Measurements from ENCODE around the gene CDC42BPA.

The CDC42BPA gene

DNA sequence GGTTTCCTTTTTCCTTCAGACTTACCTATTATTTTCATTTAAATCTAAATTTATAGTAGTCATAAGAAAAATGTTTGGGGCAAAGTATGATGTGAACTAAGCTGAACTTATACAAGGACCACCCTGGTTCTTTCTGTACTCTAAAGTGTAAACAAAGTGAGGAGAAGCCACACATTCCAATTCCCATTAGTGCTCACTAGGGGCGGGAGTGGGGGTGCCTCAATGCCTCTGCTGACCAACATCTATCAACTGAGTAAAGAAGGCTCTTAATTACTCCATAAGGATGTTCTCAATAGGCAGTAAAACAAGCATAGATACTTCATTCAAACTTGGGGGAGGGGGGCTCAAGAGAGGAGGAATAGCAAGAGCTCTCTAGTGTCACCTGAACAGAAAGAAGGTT, 151.7 kb downstream of the CDC42BPA start:
- DNase-seq: no peak
- Histone ChIP-seq H3K9me3 (ENCODE audit: insufficient read depth, low read length, severe bottlenecking) (no peaks in the 10 kb centered on the region), H4K20me1 (ENCODE audit: insufficient read depth, low read length) (no peaks in the 10 kb centered on the region), H3K27ac (ENCODE audit: low read length) (no peak overlapping the region), H3K36me3 (ENCODE audit: insufficient read depth, low read length) (no peaks in the 10 kb centered on the region), H3K9ac (ENCODE audit: low read depth, low read length) (no peak overlapping the region), H3K4me3 (ENCODE audit: low read depth in 1 of 2, low read length in 2 of 2) (no peak overlapping the region), H3K27me3 (ENCODE audit: insufficient read depth, low read length, poor library complexity) (peaks cover 9% of the 10 kb centered on the region), H3K79me2 (ENCODE audit: insufficient read depth, low read length) (no peaks in the 10 kb centered on the region), H2AFZ (ENCODE audit: low read depth, low read length) (no peak overlapping the region), H3K4me1 (ENCODE audit: insufficient read depth, low read length) (no peaks in the 10 kb centered on the region), H3K4me2 (ENCODE audit: insufficient read depth, low read length) (no peak overlapping the region)
- ATAC-seq (ENCODE audit: insufficient read depth, low read depth): no peak
- no peak for TF ChIP-seq EZH2 (IDR thresholded peaks at IDR 0.05; ENCODE audit: borderline replicate concordance, low read depth, low read length, severe bottlenecking)
- TF ChIP-seq, protein P1, sequence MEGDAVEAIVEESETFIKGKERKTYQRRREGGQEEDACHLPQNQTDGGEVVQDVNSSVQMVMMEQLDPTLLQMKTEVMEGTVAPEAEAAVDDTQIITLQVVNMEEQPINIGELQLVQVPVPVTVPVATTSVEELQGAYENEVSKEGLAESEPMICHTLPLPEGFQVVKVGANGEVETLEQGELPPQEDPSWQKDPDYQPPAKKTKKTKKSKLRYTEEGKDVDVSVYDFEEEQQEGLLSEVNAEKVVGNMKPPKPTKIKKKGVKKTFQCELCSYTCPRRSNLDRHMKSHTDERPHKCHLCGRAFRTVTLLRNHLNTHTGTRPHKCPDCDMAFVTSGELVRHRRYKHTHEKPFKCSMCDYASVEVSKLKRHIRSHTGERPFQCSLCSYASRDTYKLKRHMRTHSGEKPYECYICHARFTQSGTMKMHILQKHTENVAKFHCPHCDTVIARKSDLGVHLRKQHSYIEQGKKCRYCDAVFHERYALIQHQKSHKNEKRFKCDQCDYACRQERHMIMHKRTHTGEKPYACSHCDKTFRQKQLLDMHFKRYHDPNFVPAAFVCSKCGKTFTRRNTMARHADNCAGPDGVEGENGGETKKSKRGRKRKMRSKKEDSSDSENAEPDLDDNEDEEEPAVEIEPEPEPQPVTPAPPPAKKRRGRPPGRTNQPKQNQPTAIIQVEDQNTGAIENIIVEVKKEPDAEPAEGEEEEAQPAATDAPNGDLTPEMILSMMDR (IDR thresholded peaks at IDR 0.05; ENCODE audit: borderline replicate concordance, extremely low read depth, low read length, poor library complexity, severe bottlenecking): no peak

DNA sequence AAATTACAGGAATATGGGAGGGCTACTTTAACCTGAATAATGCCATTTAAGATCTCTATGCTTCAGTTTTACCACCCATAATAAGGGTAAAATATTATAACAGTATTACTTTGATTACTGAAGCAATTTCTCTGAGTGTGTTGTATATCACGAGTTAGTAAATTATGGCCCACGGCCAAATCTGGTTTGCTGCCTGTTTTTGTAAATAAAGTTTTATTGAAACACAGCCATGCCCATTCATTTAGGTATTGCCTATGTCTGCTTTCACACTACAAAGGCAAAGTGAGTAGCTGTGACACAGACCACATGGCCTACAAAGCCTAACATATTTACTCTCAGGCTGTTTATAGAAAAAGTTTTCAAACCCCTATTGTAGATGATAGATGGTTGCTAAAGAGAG, 156.8 kb downstream of the CDC42BPA start:
- DNase-seq (no peak), ATAC-seq (ENCODE audit: insufficient read depth, low read depth) (no peak)
- Histone ChIP-seq H3K9me3 (ENCODE audit: insufficient read depth, low read length, severe bottlenecking) (no peaks in the 10 kb centered on the region), H3K4me3 (ENCODE audit: low read depth in 1 of 2, low read length in 2 of 2) (no peak overlapping the region), H2AFZ (ENCODE audit: low read depth, low read length) (no peak overlapping the region), H3K27ac (ENCODE audit: low read length) (no peak overlapping the region), H4K20me1 (ENCODE audit: insufficient read depth, low read length) (no peaks in the 10 kb centered on the region), H3K4me1 (ENCODE audit: insufficient read depth, low read length) (no peaks in the 10 kb centered on the region), H3K36me3 (ENCODE audit: insufficient read depth, low read length) (no peaks in the 10 kb centered on the region), H3K27me3 (ENCODE audit: insufficient read depth, low read length, poor library complexity) (peaks cover 5% of the 10 kb centered on the region), H3K79me2 (ENCODE audit: insufficient read depth, low read length) (no peaks in the 10 kb centered on the region), H3K4me2 (ENCODE audit: insufficient read depth, low read length) (no peak overlapping the region), H3K9ac (ENCODE audit: low read depth, low read length) (no peak overlapping the region)
- TF ChIP-seq EZH2 (IDR thresholded peaks at IDR 0.05; ENCODE audit: borderline replicate concordance, low read depth, low read length, severe bottlenecking): no peak

DNA sequence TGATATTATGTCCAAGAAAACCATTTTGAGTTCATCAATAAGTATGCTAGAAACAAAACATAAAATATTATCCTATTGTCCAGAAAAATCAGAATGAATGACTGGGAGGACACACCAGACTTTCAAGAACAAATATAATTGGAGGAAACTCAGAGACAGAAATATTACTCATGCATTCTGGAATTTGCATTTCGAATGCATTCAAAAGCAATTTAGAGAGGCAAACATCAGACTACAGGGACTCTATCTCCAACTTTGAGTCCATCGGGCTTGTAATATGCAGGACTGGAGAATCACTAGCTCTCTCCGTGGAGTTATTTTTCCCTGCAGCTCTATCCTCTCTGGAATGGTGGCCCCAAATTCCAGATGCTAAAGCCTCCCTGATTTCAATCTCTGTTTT, 161.8 kb downstream of the CDC42BPA start:
- ATAC-seq (ENCODE audit: insufficient read depth, low read depth) (no peak), DNase-seq (no peak)
- H3K9me3 ChIP-seq (ENCODE audit: insufficient read depth, low read length, severe bottlenecking): no peaks in the 10 kb centered on the region
- no peaks in the 10 kb centered on the region for H4K20me1 ChIP-seq (ENCODE audit: insufficient read depth, low read length)
- H3K27me3 ChIP-seq (ENCODE audit: insufficient read depth, low read length, poor library complexity): peaks cover 12% of the 10 kb centered on the region
- H3K79me2 ChIP-seq (ENCODE audit: insufficient read depth, low read length): no peaks in the 10 kb centered on the region
- H3K36me3 ChIP-seq (ENCODE audit: insufficient read depth, low read length): no peaks in the 10 kb centered on the region
- H3K27ac ChIP-seq (ENCODE audit: low read length): no peak overlapping the region
- no peaks in the 10 kb centered on the region for H3K4me1 ChIP-seq (ENCODE audit: insufficient read depth, low read length)
- H2AFZ ChIP-seq (ENCODE audit: low read depth, low read length): no peak overlapping the region
- no peak overlapping the region for H3K9ac ChIP-seq (ENCODE audit: low read depth, low read length)
- H3K4me2 ChIP-seq (ENCODE audit: insufficient read depth, low read length): no peak overlapping the region
- no peak overlapping the region for H3K4me3 ChIP-seq (ENCODE audit: low read depth in 1 of 2, low read length in 2 of 2)
- TF ChIP-seq, protein P1 (IDR thresholded peaks at IDR 0.05; ENCODE audit: borderline replicate concordance, extremely low read depth, low read length, poor library complexity, severe bottlenecking): no peak
- TF ChIP-seq EZH2 (IDR thresholded peaks at IDR 0.05; ENCODE audit: borderline replicate concordance, low read depth, low read length, severe bottlenecking): no peak

DNA sequence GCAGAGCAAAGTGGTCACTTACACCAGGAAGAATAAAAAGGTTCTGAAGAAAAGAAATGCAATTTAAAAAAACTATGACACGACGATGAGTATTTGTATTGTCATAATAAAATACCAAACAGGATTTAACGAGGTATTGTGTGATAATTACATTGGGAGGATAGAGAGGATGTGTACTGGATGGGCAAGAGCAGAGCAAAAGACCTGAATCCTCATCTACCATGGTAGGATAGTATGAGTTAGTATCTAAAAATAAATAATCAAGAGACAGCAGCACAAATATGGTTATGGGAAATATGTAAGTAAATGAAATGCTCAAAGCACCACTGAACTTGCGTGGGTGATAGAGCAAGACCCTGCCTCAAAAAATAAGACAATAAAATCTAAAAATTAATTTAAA, 162.6 kb downstream of the CDC42BPA start:
- H3K4me2 ChIP-seq (ENCODE audit: insufficient read depth, low read length): no peak overlapping the region
- H3K79me2 ChIP-seq (ENCODE audit: insufficient read depth, low read length): no peaks in the 10 kb centered on the region
- H3K9ac ChIP-seq (ENCODE audit: low read depth, low read length): no peak overlapping the region
- no peaks in the 10 kb centered on the region for H3K36me3 ChIP-seq (ENCODE audit: insufficient read depth, low read length)
- peaks cover 12% of the 10 kb centered on the region for H3K27me3 ChIP-seq (ENCODE audit: insufficient read depth, low read length, poor library complexity)
- H3K4me3 ChIP-seq (ENCODE audit: low read depth in 1 of 2, low read length in 2 of 2): no peak overlapping the region
- DNase-seq (no peak), ATAC-seq (ENCODE audit: insufficient read depth, low read depth) (no peak)
- no peak overlapping the region for H2AFZ ChIP-seq (ENCODE audit: low read depth, low read length)
- no peaks in the 10 kb centered on the region for H3K9me3 ChIP-seq (ENCODE audit: insufficient read depth, low read length, severe bottlenecking)
- TF ChIP-seq, protein P1 (IDR thresholded peaks at IDR 0.05; ENCODE audit: borderline replicate concordance, extremely low read depth, low read length, poor library complexity, severe bottlenecking): no peak
- TF ChIP-seq EZH2 (IDR thresholded peaks at IDR 0.05; ENCODE audit: borderline replicate concordance, low read depth, low read length, severe bottlenecking): no peak
- no peaks in the 10 kb centered on the region for H4K20me1 ChIP-seq (ENCODE audit: insufficient read depth, low read length)
- no peaks in the 10 kb centered on the region for H3K4me1 ChIP-seq (ENCODE audit: insufficient read depth, low read length)
- H3K27ac ChIP-seq (ENCODE audit: low read length): no peak overlapping the region
